Measurements from ENCODE around the gene RAB27A.

DNA sequence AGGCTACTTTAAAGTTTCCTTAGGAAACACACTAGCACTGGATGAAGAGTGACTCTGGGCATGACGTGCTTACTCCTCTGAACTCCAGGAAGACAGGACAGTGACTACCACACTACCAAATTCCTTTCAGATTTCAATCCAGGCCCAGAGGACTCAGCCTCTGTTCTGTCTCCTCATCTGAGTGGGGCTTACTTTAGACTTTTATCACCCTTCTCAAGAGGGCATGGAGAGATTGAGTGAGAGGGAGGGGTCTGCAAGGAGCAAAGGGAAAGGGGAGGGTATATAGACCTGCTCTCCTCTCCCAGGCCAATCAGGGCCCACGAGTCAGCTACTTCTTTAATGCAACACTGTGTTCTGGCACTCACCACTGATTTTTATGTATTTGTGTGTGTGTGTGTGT lies 63.5 kb downstream of the RAB27A start:
- TF ChIP-seq, protein P1, sequence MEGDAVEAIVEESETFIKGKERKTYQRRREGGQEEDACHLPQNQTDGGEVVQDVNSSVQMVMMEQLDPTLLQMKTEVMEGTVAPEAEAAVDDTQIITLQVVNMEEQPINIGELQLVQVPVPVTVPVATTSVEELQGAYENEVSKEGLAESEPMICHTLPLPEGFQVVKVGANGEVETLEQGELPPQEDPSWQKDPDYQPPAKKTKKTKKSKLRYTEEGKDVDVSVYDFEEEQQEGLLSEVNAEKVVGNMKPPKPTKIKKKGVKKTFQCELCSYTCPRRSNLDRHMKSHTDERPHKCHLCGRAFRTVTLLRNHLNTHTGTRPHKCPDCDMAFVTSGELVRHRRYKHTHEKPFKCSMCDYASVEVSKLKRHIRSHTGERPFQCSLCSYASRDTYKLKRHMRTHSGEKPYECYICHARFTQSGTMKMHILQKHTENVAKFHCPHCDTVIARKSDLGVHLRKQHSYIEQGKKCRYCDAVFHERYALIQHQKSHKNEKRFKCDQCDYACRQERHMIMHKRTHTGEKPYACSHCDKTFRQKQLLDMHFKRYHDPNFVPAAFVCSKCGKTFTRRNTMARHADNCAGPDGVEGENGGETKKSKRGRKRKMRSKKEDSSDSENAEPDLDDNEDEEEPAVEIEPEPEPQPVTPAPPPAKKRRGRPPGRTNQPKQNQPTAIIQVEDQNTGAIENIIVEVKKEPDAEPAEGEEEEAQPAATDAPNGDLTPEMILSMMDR (IDR thresholded peaks at IDR 0.05; ENCODE audit: low read length) = no peak
- no peak for TF ChIP-seq EZH2phosphoT487 (IDR thresholded peaks at IDR 0.05; ENCODE audit: low read length)
